AG09319 (cell line): ENCODE results near the gene NDUFB4.

Experiments used
- DNase-seq: peaks from one replicate; pipeline ENCODE4 v3.0.0-alpha.2; 2010; ENCODE audit warnings: low read depth; ENCODE audit errors: extremely low read depth
- CTCF ChIP-seq: IDR thresholded peaks from 2 replicates; pipeline ENCODE4 v1.5.1; 2011; ENCODE audit warnings: low read depth, mild to moderate bottlenecking, inconsistent platforms, low read length, moderate library complexity

NDUFB4 gene

GRCh38 chr3:120596116-120596852 is at the start of gene NDUFB4:
Gene NDUFB4, plus strand, starts transcription at chr3:120596336. Its CDS starts 24 bp downstream, at chr3:120596360.
- peak; percentile 98 for DNase-seq
- no peak for TF ChIP-seq CTCF

- peak; percentile 23 for DNase-seq
- TF ChIP-seq CTCF = no peak
Observed at GRCh38 chr3:120550546-120550945, 45.6 kb upstream of the NDUFB4 start.

- DNase-seq = no peak
- no peak for TF ChIP-seq CTCF
Observed at GRCh38 chr3:120552184-120553172, 43.7 kb upstream of the NDUFB4 start.

- no peak for TF ChIP-seq CTCF
- no peak for DNase-seq
Observed at GRCh38 chr3:120554812-120555606, 41.1 kb upstream of the NDUFB4 start.

- no peak for TF ChIP-seq CTCF
- no peak for DNase-seq
Observed at GRCh38 chr3:120555657-120556509, 40.3 kb upstream of the NDUFB4 start.

- DNase-seq = no peak
Observed at GRCh38 chr3:120557115-120557514, 39.0 kb upstream of the NDUFB4 start.

More at GRCh38 chr3:120557115-120557514, 39.0 kb upstream of the NDUFB4 start:
- TF ChIP-seq CTCF = no peak
